Trophoblast cell (in vitro differentiated cells and primary cell): Measurements from ENCODE around the gene RRH.

Experiments used
- DNase-seq, 2 donors: peaks; one replicate each; pipeline ENCODE4 v3.0.0-alpha.2; 2016
- H2AFZ ChIP-seq: 2 replicates; pipeline ENCODE4 v1.6.1; 2013; ENCODE audit warnings: low read length, moderate library complexity, mild to moderate bottlenecking; ENCODE audit not compliant: insufficient read depth, poor library complexity
- H2AK5ac ChIP-seq: 2 replicates; pipeline ENCODE4 v1.6.1; 2013; ENCODE audit warnings: mild to moderate bottlenecking, low read length
- H2BK120ac ChIP-seq: 2 replicates; pipeline ENCODE4 v1.6.1; 2013; ENCODE audit warnings: low read length, mild to moderate bottlenecking, moderate library complexity; ENCODE audit not compliant: insufficient read depth, poor library complexity
- H2BK12ac ChIP-seq: 2 replicates; pipeline ENCODE4 v1.6.1; 2013; ENCODE audit warnings: mild to moderate bottlenecking, low read length, moderate library complexity
- H2BK5ac ChIP-seq: 2 replicates; pipeline ENCODE4 v1.6.1; 2013; ENCODE audit warnings: low read length, low read depth, moderate library complexity, mild to moderate bottlenecking; ENCODE audit not compliant: poor library complexity
- H3K14ac ChIP-seq: 2 replicates; pipeline ENCODE4 v1.6.1; 2013; ENCODE audit warnings: mild to moderate bottlenecking, low read length
- H3K18ac ChIP-seq: 2 replicates; pipeline ENCODE4 v1.6.1; 2013; ENCODE audit warnings: mild to moderate bottlenecking, low read length
- H3K23ac ChIP-seq: 2 replicates; pipeline ENCODE4 v1.6.1; 2013; ENCODE audit warnings: low read length
- H3K27ac ChIP-seq: 2 replicates; pipeline ENCODE4 v1.5.1; 2013; ENCODE audit warnings: low read depth, mild to moderate bottlenecking, inconsistent platforms, low read length, moderate library complexity
- H3K27me3 ChIP-seq: 2 replicates; pipeline ENCODE4 v1.6.1; 2013; ENCODE audit warnings: inconsistent platforms, mild to moderate bottlenecking, low read length, moderate library complexity; ENCODE audit not compliant: insufficient read depth
- H3K36me3 ChIP-seq, 2 experiments: 1 replicate in 1 of 2; 2 replicates in 1 of 2; pipeline ENCODE4 v1.6.1; 2013; ENCODE audit warnings: low read length in 2 of 2, mild to moderate bottlenecking in 2 of 2, moderate library complexity in 1 of 2; ENCODE audit not compliant: insufficient read depth in 2 of 2, control insufficient read depth in 1 of 2
- H3K4ac ChIP-seq: 2 replicates; pipeline ENCODE4 v1.6.1; 2013; ENCODE audit warnings: low read depth, mild to moderate bottlenecking, low read length, moderate library complexity
- H3K4me1 ChIP-seq, 2 experiments: 1 replicate in 1 of 2; 2 replicates in 1 of 2; pipeline ENCODE4 v1.6.1; 2013; ENCODE audit warnings: low read length in 2 of 2, mild to moderate bottlenecking in 2 of 2, moderate library complexity in 1 of 2; ENCODE audit not compliant: insufficient read depth in 2 of 2, control insufficient read depth in 1 of 2
- H3K4me2 ChIP-seq: 2 replicates; pipeline ENCODE4 v1.6.1; 2013; ENCODE audit warnings: inconsistent platforms, mild to moderate bottlenecking, low read length, moderate library complexity
- H3K4me3 ChIP-seq: 2 replicates; pipeline ENCODE4 v1.5.1; 2013; ENCODE audit warnings: mild to moderate bottlenecking, low read depth, low read length, inconsistent platforms
- H3K79me1 ChIP-seq: one replicate; pipeline ENCODE4 v1.6.1; 2013; ENCODE audit warnings: low read length
- H3K79me2 ChIP-seq: 2 replicates; pipeline ENCODE4 v1.6.1; 2013; ENCODE audit warnings: low read length, mild to moderate bottlenecking; ENCODE audit not compliant: control insufficient read depth, insufficient read depth, poor library complexity
- H3K9ac ChIP-seq: 2 replicates; pipeline ENCODE4 v1.6.1; 2013; ENCODE audit warnings: mild to moderate bottlenecking, low read length
- H3K9me3 ChIP-seq: 2 replicates; pipeline ENCODE4 v1.6.1; 2013; ENCODE audit warnings: low read depth, mild to moderate bottlenecking, control low read depth, inconsistent platforms, low read length; ENCODE audit not compliant: insufficient read depth
- H4K12ac ChIP-seq: 2 replicates; pipeline ENCODE4 v1.6.1; 2013; ENCODE audit warnings: low read depth, mild to moderate bottlenecking, low read length, moderate library complexity
- H4K8ac ChIP-seq: 2 replicates; pipeline ENCODE4 v1.6.1; 2013; ENCODE audit warnings: low read depth, mild to moderate bottlenecking, low read length, moderate library complexity
- H4K91ac ChIP-seq: one replicate; pipeline ENCODE4 v1.6.1; 2013; ENCODE audit warnings: low read depth, mild to moderate bottlenecking, low read length, moderate library complexity
- WGBS: extraction: QIAGEN DNeasy Blood & Tissue Kit; methylation state at CpG from one replicate; pipeline ENCODE4 v1.1.7; 2013; ENCODE audit warnings: missing lambda C conversion rate; ENCODE audit not compliant: insufficient read length, insufficient coverage; ENCODE audit errors: extremely low coverage; 5-methylcytosine and 5-hydroxymethylcytosine counted together

Gene RRH

GRCh38 chr4:109803924-109804571, 23.7 kb upstream of the RRH start:
- Histone ChIP-seq H2AFZ (no peak overlapping the region), H3K4me1 (no peaks in the 10 kb centered on the region), H3K27ac (no peak overlapping the region), H4K91ac (no peak overlapping the region), H3K18ac (no peak overlapping the region), H3K36me3 (no peaks in the 10 kb centered on the region), H3K4me3 (no peak overlapping the region), H3K9me3 (no peaks in the 10 kb centered on the region), H4K12ac (no peak overlapping the region), H2BK5ac (no peak overlapping the region), H2BK120ac (no peak overlapping the region), H3K14ac (no peak overlapping the region), H3K4me2 (no peak overlapping the region), H2BK12ac (no peak overlapping the region), H3K23ac (no peak overlapping the region), H3K27me3 (no peaks in the 10 kb centered on the region), H4K8ac (no peak overlapping the region), H3K9ac (no peak overlapping the region), H3K79me1 (no peaks in the 10 kb centered on the region), H3K4ac (no peak overlapping the region), H3K79me2 (no peaks in the 10 kb centered on the region), H2AK5ac (no peak overlapping the region)
- no peak for DNase-seq
- WGBS, result no CpG with 5 or more reads among the region's 4 CpGs

- Histone ChIP-seq H3K18ac (no peak overlapping the region), H3K23ac (no peak overlapping the region), H2BK12ac (no peak overlapping the region), H3K27me3 (no peaks in the 10 kb centered on the region), H3K4me2 (no peak overlapping the region), H3K4me1 (no peaks in the 10 kb centered on the region), H4K8ac (no peak overlapping the region), H3K9ac (no peak overlapping the region), H3K14ac (no peak overlapping the region), H3K79me2 (no peaks in the 10 kb centered on the region), H2AFZ (no peak overlapping the region), H3K9me3 (no peaks in the 10 kb centered on the region), H3K4me3 (no peak overlapping the region), H2AK5ac (no peak overlapping the region), H2BK5ac (no peak overlapping the region), H3K36me3 (no peaks in the 10 kb centered on the region), H4K91ac (no peak overlapping the region), H2BK120ac (no peak overlapping the region), H3K27ac (no peak overlapping the region), H3K79me1 (no peaks in the 10 kb centered on the region), H4K12ac (no peak overlapping the region), H3K4ac (no peak overlapping the region)
- WGBS, result no CpG with 5 or more reads among the region's 2 CpGs
- DNase-seq, result no peak
Observed at GRCh38 chr4:109809655-109810054, 18.1 kb upstream of the RRH start.

GRCh38 chr4:109810552-109811387, 17.0 kb upstream of the RRH start:
- H2BK120ac ChIP-seq, result no peak overlapping the region
- no peak overlapping the region for H3K9ac ChIP-seq
- H2AK5ac ChIP-seq, result no peak overlapping the region
- no peak overlapping the region for H3K18ac ChIP-seq
- H2BK12ac ChIP-seq, result no peak overlapping the region
- no peaks in the 10 kb centered on the region for H3K27me3 ChIP-seq
- no peak overlapping the region for H4K91ac ChIP-seq
- no peak overlapping the region for H3K4ac ChIP-seq
- no peak overlapping the region for H3K4me2 ChIP-seq
- peaks cover 2% of the 10 kb centered on the region for H3K79me2 ChIP-seq
- WGBS, result no CpG with 5 or more reads among the region's 11 CpGs
- H4K12ac ChIP-seq, result no peak overlapping the region
- no peak overlapping the region for H2BK5ac ChIP-seq
- no peaks in the 10 kb centered on the region for H3K36me3 ChIP-seq
- no peak overlapping the region for H3K23ac ChIP-seq
- no peak for DNase-seq
- no peak overlapping the region for H2AFZ ChIP-seq
- no peaks in the 10 kb centered on the region for H3K4me1 ChIP-seq
- H3K27ac ChIP-seq, result no peak overlapping the region
- no peaks in the 10 kb centered on the region for H3K9me3 ChIP-seq
- H3K79me1 ChIP-seq, result peaks cover 2% of the 10 kb centered on the region
- no peak overlapping the region for H4K8ac ChIP-seq
- H3K14ac ChIP-seq, result no peak overlapping the region
- H3K4me3 ChIP-seq, result no peak overlapping the region

- H3K23ac ChIP-seq, result no peak overlapping the region
- no peak overlapping the region for H2BK120ac ChIP-seq
- no peak overlapping the region for H3K14ac ChIP-seq
- no peaks in the 10 kb centered on the region for H3K27me3 ChIP-seq
- no peak overlapping the region for H2AFZ ChIP-seq
- no peak overlapping the region for H2BK5ac ChIP-seq
- no peak overlapping the region for H2BK12ac ChIP-seq
- no CpG with 5 or more reads among the region's 3 CpGs for WGBS
- DNase-seq, result peak in 1 of 2 donors; percentile 7
- no peak overlapping the region for H4K8ac ChIP-seq
- no peak overlapping the region for H2AK5ac ChIP-seq
- H4K91ac ChIP-seq, result no peak overlapping the region
- no peaks in the 10 kb centered on the region for H3K36me3 ChIP-seq
- no peak overlapping the region for H4K12ac ChIP-seq
- no peak overlapping the region for H3K18ac ChIP-seq
- no peak overlapping the region for H3K4ac ChIP-seq
- peaks cover 5% of the 10 kb centered on the region for H3K79me2 ChIP-seq
- no peaks in the 10 kb centered on the region for H3K9me3 ChIP-seq
- no peak overlapping the region for H3K9ac ChIP-seq
- H3K4me2 ChIP-seq, result no peak overlapping the region
- peaks cover 5% of the 10 kb centered on the region for H3K79me1 ChIP-seq
- H3K4me3 ChIP-seq, result no peak overlapping the region
- no peak overlapping the region for H3K27ac ChIP-seq
- no peaks in the 10 kb centered on the region for H3K4me1 ChIP-seq
Observed at GRCh38 chr4:109811707-109812106, 16.1 kb upstream of the RRH start.
